Mesenchymal stem cell (in vitro differentiated cells and primary cell): ENCODE measurements around the gene RINT1.

ENCODE experiments used
- DNase-seq: peaks from one replicate; pipeline ENCODE4 v3.0.0-alpha.2; 2013
- H2AFZ ChIP-seq: one replicate; pipeline ENCODE4 v1.6.1; 2013; ENCODE audit warnings: low read depth, mild to moderate bottlenecking, control low read depth, inconsistent platforms, low read length, moderate library complexity
- H2AK5ac ChIP-seq: 2 replicates; pipeline ENCODE4 v1.6.1; 2013; ENCODE audit warnings: low read length, moderate library complexity, mild to moderate bottlenecking, inconsistent platforms; ENCODE audit not compliant: severe bottlenecking
- H2BK120ac ChIP-seq: one replicate; pipeline ENCODE4 v1.6.1; 2013; ENCODE audit warnings: low read depth, mild to moderate bottlenecking, inconsistent platforms, low read length, moderate library complexity
- H2BK12ac ChIP-seq, 2 experiments: one replicate each; pipeline ENCODE4 v1.6.1; 2013; ENCODE audit warnings: inconsistent platforms in 2 of 2, low read length in 2 of 2, mild to moderate bottlenecking in 2 of 2, moderate library complexity in 2 of 2, control low read depth in 1 of 2
- H2BK15ac ChIP-seq: one replicate; pipeline ENCODE4 v1.6.1; 2013; ENCODE audit warnings: mild to moderate bottlenecking, low read depth, inconsistent platforms; ENCODE audit not compliant: poor library complexity, severe bottlenecking
- H2BK5ac ChIP-seq: 2 replicates; pipeline ENCODE4 v1.6.1; 2013; ENCODE audit warnings: low read depth, mild to moderate bottlenecking, low read length, control low read depth, inconsistent platforms; ENCODE audit not compliant: poor library complexity, severe bottlenecking
- H3K14ac ChIP-seq, 2 experiments: one replicate each; pipeline ENCODE4 v1.6.1; 2013; ENCODE audit warnings: inconsistent platforms in 2 of 2, low read length in 2 of 2, control low read depth in 1 of 2, mild to moderate bottlenecking in 1 of 2, moderate library complexity in 1 of 2
- H3K18ac ChIP-seq, 2 experiments: one replicate each; pipeline ENCODE4 v1.6.1; 2013; ENCODE audit warnings: inconsistent platforms in 2 of 2, low read length in 2 of 2, control low read depth in 1 of 2, low read depth in 1 of 2, mild to moderate bottlenecking in 1 of 2
- H3K23ac ChIP-seq, 2 experiments: one replicate each; pipeline ENCODE4 v1.6.1; 2013; ENCODE audit warnings: inconsistent platforms in 2 of 2, low read length in 2 of 2, mild to moderate bottlenecking in 2 of 2, moderate library complexity in 2 of 2, control low read depth in 1 of 2
- H3K27ac ChIP-seq: 2 replicates; pipeline ENCODE4 v1.5.1; 2013; ENCODE audit warnings: mild to moderate bottlenecking, moderate library complexity, low read length, control low read depth, inconsistent platforms; ENCODE audit not compliant: poor library complexity, severe bottlenecking
- H3K27me3 ChIP-seq, 2 experiments: 2 replicates each; pipeline versions ENCODE4 v1.6.1 to v1.7.0; 2013; ENCODE audit warnings: low read length in 2 of 2, mild to moderate bottlenecking in 2 of 2, moderate library complexity in 2 of 2, control low read depth in 1 of 2, inconsistent platforms in 1 of 2; ENCODE audit not compliant: control insufficient read depth in 1 of 2, insufficient read depth in 1 of 2
- H3K36me3 ChIP-seq, 2 experiments: 2 replicates each; pipeline versions ENCODE4 v1.6.1 to v1.7.0; 2013; ENCODE audit warnings: low read length in 2 of 2, control low read depth in 1 of 2, inconsistent platforms in 1 of 2, low read depth in 1 of 2, mild to moderate bottlenecking in 1 of 2; ENCODE audit not compliant: insufficient read depth in 2 of 2, control insufficient read depth in 1 of 2
- H3K4ac ChIP-seq, 2 experiments: one replicate each; pipeline ENCODE4 v1.6.1; 2013; ENCODE audit warnings: inconsistent platforms in 2 of 2, low read length in 2 of 2, mild to moderate bottlenecking in 2 of 2, moderate library complexity in 2 of 2, control low read depth in 1 of 2, low read depth in 1 of 2
- H3K4me1 ChIP-seq: 2 replicates; pipeline ENCODE4 v1.6.1; 2013; ENCODE audit warnings: low read depth, low read length, control low read depth; ENCODE audit not compliant: control insufficient read depth, insufficient read depth
- H3K4me2 ChIP-seq: 2 replicates; pipeline ENCODE4 v1.6.1; 2013; ENCODE audit warnings: low read length, mild to moderate bottlenecking, inconsistent platforms; ENCODE audit not compliant: poor library complexity, severe bottlenecking
- H3K4me3 ChIP-seq, 2 experiments: 2 replicates each; pipeline versions ENCODE4 v1.5.1 to v1.7.0; 2013; ENCODE audit warnings: low read length in 2 of 2, mild to moderate bottlenecking in 2 of 2, control low read depth in 1 of 2, low read depth in 1 of 2; ENCODE audit not compliant: insufficient read depth in 1 of 2
- H3K79me1 ChIP-seq: replicated peaks from 2 replicates; pipeline ENCODE4 v1.6.1; 2013; ENCODE audit warnings: mild to moderate bottlenecking, control low read depth, low read length, inconsistent platforms; ENCODE audit not compliant: poor library complexity, severe bottlenecking
- H3K9ac ChIP-seq: 2 replicates; pipeline ENCODE4 v1.7.0; 2013; ENCODE audit warnings: mild to moderate bottlenecking, low read length, moderate library complexity
- H3K9me3 ChIP-seq: 2 replicates; pipeline ENCODE4 v1.7.0; 2013; ENCODE audit warnings: mild to moderate bottlenecking, low read length; ENCODE audit not compliant: control insufficient read depth
- H4K8ac ChIP-seq: one replicate; pipeline ENCODE4 v1.6.1; 2013; ENCODE audit warnings: inconsistent platforms, mild to moderate bottlenecking, low read length, moderate library complexity
- H4K91ac ChIP-seq: one replicate; pipeline ENCODE4 v1.6.1; 2013; ENCODE audit warnings: mild to moderate bottlenecking, low read length, inconsistent platforms
- WGBS: methylation state at CpG from one replicate; pipeline ENCODE4 v1.1.7; 2013; ENCODE audit warnings: mixed read lengths; 5-methylcytosine and 5-hydroxymethylcytosine counted together

RINT1 gene

DNA sequence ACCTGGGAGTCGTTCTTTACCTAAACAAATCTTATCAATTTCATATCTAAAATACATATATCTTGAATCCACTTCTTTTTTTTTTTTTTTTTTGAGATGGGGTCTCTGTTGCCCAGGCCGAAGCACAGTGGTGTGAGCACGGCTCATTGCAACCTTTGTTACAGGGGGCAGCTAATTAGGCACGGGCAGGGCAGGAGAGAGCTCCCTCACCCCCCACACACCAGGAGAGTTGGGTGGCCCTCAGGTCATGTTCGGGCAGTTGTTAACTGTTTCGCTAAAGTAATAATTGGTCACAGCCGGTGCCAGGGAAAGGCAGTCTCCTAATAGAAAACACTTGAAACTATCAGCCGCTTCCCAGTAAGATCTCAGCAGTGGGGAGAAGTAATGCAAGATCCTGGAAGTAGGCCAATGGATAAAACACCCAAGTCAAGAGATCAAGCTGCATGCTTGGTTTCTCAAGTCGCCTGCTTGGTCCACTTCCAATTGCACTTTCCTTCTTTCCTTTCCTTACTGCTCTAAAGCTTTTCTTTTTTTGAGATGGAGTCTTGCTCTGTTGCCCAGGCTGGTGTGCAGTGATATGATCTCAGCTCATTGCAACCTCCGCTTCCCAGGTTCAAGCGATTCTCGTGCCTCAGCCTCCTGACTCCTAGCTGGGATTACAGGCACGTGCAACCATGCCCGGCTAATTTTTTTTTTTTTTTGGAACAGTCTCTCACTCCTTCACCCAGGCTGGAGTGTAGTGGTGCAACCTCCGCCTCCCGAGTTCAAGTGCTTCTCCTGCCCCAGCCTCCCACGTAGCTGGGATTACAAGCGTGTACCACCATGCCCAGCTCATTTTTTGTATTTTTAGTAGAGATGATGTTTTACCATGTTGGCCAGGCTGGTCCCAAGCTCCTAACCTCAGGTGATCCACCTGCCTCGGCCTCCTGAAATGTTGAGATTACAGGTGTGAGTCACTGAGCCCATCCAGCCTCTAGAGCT is 70.6 kb downstream of the RINT1 start:
- H2AFZ ChIP-seq: no peak overlapping the region
- H3K27ac ChIP-seq: no peak overlapping the region
- no peak overlapping the region for H3K4me2 ChIP-seq
- no peak overlapping the region for H3K9ac ChIP-seq
- H3K23ac ChIP-seq: no peak overlapping the region
- H2BK12ac ChIP-seq: no peak overlapping the region
- no peak overlapping the region for H2AK5ac ChIP-seq
- no peak for DNase-seq
- no peak overlapping the region for H4K91ac ChIP-seq
- H3K18ac ChIP-seq: no peak overlapping the region
- no peak overlapping the region for H2BK15ac ChIP-seq
- H3K4me3 ChIP-seq: peak overlapping the region in 1 of 2 experiments; percentile 24
- no peaks in the 10 kb centered on the region for H3K9me3 ChIP-seq
- no peaks in the 10 kb centered on the region for H3K79me1 ChIP-seq
- H2BK5ac ChIP-seq: no peak overlapping the region
- peak overlapping the region in 1 of 2 experiments; percentile 7 for H3K14ac ChIP-seq
- H4K8ac ChIP-seq: no peak overlapping the region
- no peak overlapping the region for H2BK120ac ChIP-seq
- no peak overlapping the region for H3K4ac ChIP-seq
- peaks cover 2 to 9% of the 10 kb centered on the region in 2 experiments for H3K36me3 ChIP-seq
- no peaks in the 10 kb centered on the region for H3K4me1 ChIP-seq
- H3K27me3 ChIP-seq: no peaks in the 10 kb centered on the region
- 95% methylated on average over 14 of the region's 19 CpGs for WGBS

DNA sequence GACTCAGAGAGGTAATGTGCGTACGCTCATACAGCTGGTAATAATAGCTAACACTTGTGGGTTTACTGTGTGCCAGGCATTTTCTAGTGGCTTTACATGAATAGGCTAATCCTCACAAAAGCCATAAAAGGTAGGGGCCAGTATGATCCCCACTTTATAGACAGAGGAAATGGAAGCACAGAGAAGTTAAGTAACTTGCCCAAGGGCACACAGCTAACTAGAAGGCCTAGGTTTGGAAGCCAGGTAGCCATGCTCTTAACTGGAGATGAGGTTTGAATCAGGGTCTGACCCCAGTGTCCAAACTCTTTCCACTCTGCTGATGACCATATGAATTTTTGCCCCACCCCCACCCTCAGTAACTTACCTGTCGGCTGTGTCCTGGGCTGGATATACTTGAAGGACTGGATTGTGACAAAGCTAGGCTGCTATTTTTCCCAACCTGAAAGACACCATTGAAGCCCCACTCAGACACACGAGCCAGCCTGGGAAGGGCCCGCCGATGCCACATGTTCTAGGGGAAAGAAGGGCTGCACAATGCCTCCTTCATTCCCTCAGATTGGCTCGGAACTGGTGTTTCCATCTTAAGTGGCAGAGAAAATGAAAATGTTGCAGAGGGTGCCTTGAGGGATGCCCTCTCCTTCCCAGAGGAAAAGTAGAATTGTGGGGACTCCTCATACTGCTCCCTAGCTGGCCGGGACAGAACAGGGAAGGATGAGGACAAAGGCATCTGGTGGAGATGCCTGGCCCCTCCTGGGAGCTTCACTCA is 78.3 kb downstream of the RINT1 start:
- Histone ChIP-seq H4K91ac (no peak overlapping the region), H3K9ac (no peak overlapping the region), H3K4me1 (no peaks in the 10 kb centered on the region), H3K18ac (no peak overlapping the region), H3K23ac (no peak overlapping the region), H3K9me3 (no peaks in the 10 kb centered on the region), H4K8ac (no peak overlapping the region), H2AK5ac (no peak overlapping the region), H2BK120ac (no peak overlapping the region), H2BK12ac (no peak overlapping the region), H3K79me1 (no peaks in the 10 kb centered on the region), H2BK15ac (no peak overlapping the region), H3K36me3 (peaks cover 34 to 52% of the 10 kb centered on the region in 2 experiments), H3K4me3 (no peak overlapping the region), H3K4me2 (no peak overlapping the region), H2BK5ac (no peak overlapping the region), H3K27ac (no peak overlapping the region), H3K4ac (no peak overlapping the region), H3K27me3 (no peaks in the 10 kb centered on the region), H3K14ac (no peak overlapping the region), H2AFZ (no peak overlapping the region)
- WGBS: 95% methylated on average over 8 of the region's 8 CpGs
- no peak for DNase-seq

GRCh38 chr7:105611856-105612775 is 80.1 kb downstream of the RINT1 start:
- Histone ChIP-seq H3K4ac (no peak overlapping the region), H2BK15ac (no peak overlapping the region), H3K9ac (no peak overlapping the region), H3K9me3 (no peaks in the 10 kb centered on the region), H2AK5ac (no peak overlapping the region), H3K4me1 (no peaks in the 10 kb centered on the region), H3K4me3 (no peak overlapping the region), H4K8ac (no peak overlapping the region), H3K27ac (no peak overlapping the region), H4K91ac (no peak overlapping the region), H3K4me2 (no peak overlapping the region), H2BK120ac (no peak overlapping the region), H2AFZ (no peak overlapping the region), H3K27me3 (no peaks in the 10 kb centered on the region), H3K36me3 (peaks cover 40 to 60% of the 10 kb centered on the region in 2 experiments), H2BK12ac (no peak overlapping the region), H3K18ac (no peak overlapping the region), H3K79me1 (no peaks in the 10 kb centered on the region), H3K14ac (no peak overlapping the region), H2BK5ac (no peak overlapping the region), H3K23ac (no peak overlapping the region)
- WGBS: 89% methylated on average over 16 of the region's 16 CpGs
- peak; percentile 7 for DNase-seq
